MCF 10A (cell line): Measurements from ENCODE around the gene STK4. TPM values are rescaled to one million over a fixed set of nuclear protein-coding genes. Genes with fewer than 3 reads are reported as not detected.

Experiments used
- BruUV-seq: library from RNA; stranded (reverse); fragments of 400-500 nt; replicated peaks from 2 replicates; lab custom pipeline; 2021; lab: Mats Ljungman, UMichigan
- CTCF ChIA-PET: fragments of 300-600 bp; sonication (Branson Sonifier 250); formaldehyde crosslinking; extraction: SDS; loops from one replicate; lab custom pipeline; 2021; ENCODE audit warnings: antibody characterized with exemption, inconsistent platforms; lab: Yijun Ruan, JAX
- POLR2A ChIA-PET: fragments of 300-600, 350-650 bp; sonication (Branson Sonifier 250); formaldehyde crosslinking; extraction: SDS; loops from one replicate; lab custom pipeline; 2020; ENCODE audit warnings: antibody characterized with exemption, inconsistent platforms; lab: Yijun Ruan, JAX
- DNase-seq: peaks from one replicate; pipeline ENCODE4 v3.0.0-alpha.2; 2018; ENCODE audit not compliant: unreplicated experiment
- H3K27ac Mint-ChIP-seq: one replicate; pipeline ENCODE4 v1.8.0; 2022; ENCODE audit warnings: mild to moderate bottlenecking, low read depth, mixed read lengths; ENCODE audit not compliant: unreplicated experiment
- H3K27me3 Mint-ChIP-seq: one replicate; pipeline ENCODE4 v1.8.0; 2022; ENCODE audit warnings: mixed read lengths; ENCODE audit not compliant: insufficient read depth, unreplicated experiment
- H3K36me3 Mint-ChIP-seq: one replicate; pipeline ENCODE4 v1.8.0; 2022; ENCODE audit warnings: mild to moderate bottlenecking, moderate library complexity, mixed read lengths; ENCODE audit not compliant: insufficient read depth, unreplicated experiment
- H3K4me1 Mint-ChIP-seq: one replicate; pipeline ENCODE4 v1.8.0; 2022; ENCODE audit warnings: mixed read lengths; ENCODE audit not compliant: insufficient read depth, unreplicated experiment
- H3K4me3 Mint-ChIP-seq: one replicate; pipeline ENCODE4 v1.8.0; 2022; ENCODE audit warnings: mild to moderate bottlenecking, moderate library complexity, mixed read lengths; ENCODE audit not compliant: unreplicated experiment
- H3K9me3 Mint-ChIP-seq: one replicate; pipeline ENCODE4 v1.8.0; 2022; ENCODE audit warnings: mixed read lengths; ENCODE audit not compliant: unreplicated experiment
- intact Hi-C: fragments of 100-400 bp; cut with micrococcal nuclease; formaldehyde crosslinking; loops from 2 replicates; pipeline ENCODE4 v1.14.1; 2022
- total RNA-seq: library from RNA; stranded (reverse); gene quantifications from 2 replicates; pipeline ENCODE4 v1.2.3, GENCODE V29; 2022
- TF ChIP-seq, protein P1 (sequence below): fragments of 200-600 bp; IDR thresholded peaks from one replicate; pipeline ENCODE4 v1.8.0; 2022; ENCODE audit warnings: antibody characterized with exemption, mild to moderate bottlenecking; ENCODE audit not compliant: unreplicated experiment

STK4 gene
- total RNA-seq, 1 experiment from 2014 or later, result 47.7 TPM

DNA sequence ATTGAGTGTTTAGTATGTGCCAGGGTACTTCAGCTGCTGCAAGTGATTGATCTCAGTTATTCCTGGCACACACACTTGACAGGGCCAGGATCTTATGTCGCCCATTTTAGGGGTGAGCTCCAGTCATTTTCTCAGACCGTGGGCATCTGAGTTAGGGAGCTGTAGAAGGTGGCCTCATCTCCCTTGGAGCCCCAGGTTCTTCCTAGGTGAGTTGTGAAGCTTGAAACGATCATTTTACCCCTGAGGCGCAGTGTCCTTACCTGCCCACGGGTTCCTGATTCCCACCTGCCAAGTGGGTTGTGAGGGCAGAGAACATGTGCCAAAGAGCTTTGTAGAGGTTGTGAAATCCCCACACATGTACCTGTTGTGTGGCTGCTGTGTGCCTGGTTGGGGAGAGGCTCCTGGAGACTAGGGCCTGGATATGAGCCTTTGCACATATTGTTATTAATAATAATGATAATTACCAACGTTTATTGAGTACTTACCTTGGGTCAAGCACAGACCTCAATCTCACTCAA, 135.1 kb downstream of the STK4 start:
- no peak for DNase-seq
- Mint-ChIP-seq H3K4me1 (peaks cover 12% of the 10 kb centered on the region), H3K27ac (no peak overlapping the region), H3K9me3 (no peaks in the 10 kb centered on the region), H3K4me3 (no peak overlapping the region), H3K36me3 (peaks cover 5% of the 10 kb centered on the region), H3K27me3 (no peaks in the 10 kb centered on the region)
- intact Hi-C loops, result no loop called here
- TF ChIP-seq, protein P1, sequence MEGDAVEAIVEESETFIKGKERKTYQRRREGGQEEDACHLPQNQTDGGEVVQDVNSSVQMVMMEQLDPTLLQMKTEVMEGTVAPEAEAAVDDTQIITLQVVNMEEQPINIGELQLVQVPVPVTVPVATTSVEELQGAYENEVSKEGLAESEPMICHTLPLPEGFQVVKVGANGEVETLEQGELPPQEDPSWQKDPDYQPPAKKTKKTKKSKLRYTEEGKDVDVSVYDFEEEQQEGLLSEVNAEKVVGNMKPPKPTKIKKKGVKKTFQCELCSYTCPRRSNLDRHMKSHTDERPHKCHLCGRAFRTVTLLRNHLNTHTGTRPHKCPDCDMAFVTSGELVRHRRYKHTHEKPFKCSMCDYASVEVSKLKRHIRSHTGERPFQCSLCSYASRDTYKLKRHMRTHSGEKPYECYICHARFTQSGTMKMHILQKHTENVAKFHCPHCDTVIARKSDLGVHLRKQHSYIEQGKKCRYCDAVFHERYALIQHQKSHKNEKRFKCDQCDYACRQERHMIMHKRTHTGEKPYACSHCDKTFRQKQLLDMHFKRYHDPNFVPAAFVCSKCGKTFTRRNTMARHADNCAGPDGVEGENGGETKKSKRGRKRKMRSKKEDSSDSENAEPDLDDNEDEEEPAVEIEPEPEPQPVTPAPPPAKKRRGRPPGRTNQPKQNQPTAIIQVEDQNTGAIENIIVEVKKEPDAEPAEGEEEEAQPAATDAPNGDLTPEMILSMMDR, result no peak
- CTCF ChIA-PET, result interaction anchor here (0.8 to 12.0 kb wide), 4 partner anchors 8 to 192 kb away, joined by 3 to 211 read pairs (median 37); partner anchors contain the start of gene WFDC5
- POLR2A ChIA-PET, result no interaction called here
- no TSS peak for BruUV-seq

DNA sequence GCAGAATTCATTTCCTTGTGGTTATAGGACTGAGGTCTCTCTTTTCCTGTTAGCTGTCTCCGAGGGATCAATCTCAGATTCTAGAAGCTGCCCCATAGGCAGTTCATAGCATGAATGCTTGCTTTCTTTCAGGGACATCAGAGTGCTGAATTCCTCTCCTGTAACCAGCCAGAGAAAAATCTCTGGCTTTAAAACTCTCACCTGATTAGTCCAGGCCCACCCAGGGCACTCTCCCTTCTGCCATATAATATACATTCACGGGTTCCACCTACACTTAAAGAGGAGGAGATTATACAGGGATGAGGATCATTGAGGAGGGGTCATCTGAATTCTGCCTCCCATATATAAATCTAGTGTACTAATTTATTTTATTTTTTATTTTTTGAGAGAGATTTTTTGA, 136.8 kb downstream of the STK4 start:
- no peaks in the 10 kb centered on the region for H3K36me3 Mint-ChIP-seq
- no peak for DNase-seq
- H3K27ac Mint-ChIP-seq, result no peak overlapping the region
- H3K4me1 Mint-ChIP-seq, result peaks cover 12% of the 10 kb centered on the region
- TF ChIP-seq, protein P1, result no peak
- POLR2A ChIA-PET, result interaction anchor here (0.6 to 0.7 kb wide), 2 partner anchors 169 to 330 kb away, joined by 3 read pairs; no protein-coding TSS in a partner anchor
- CTCF ChIA-PET, result interaction anchor here (0.6 to 11.4 kb wide), 5 partner anchors 9 to 207 kb away, joined by 3 to 133 read pairs (median 11); no protein-coding TSS in a partner anchor
- no peaks in the 10 kb centered on the region for H3K9me3 Mint-ChIP-seq
- no peaks in the 10 kb centered on the region for H3K27me3 Mint-ChIP-seq
- H3K4me3 Mint-ChIP-seq, result no peak overlapping the region
- intact Hi-C loops, result no loop called here
- no TSS peak for BruUV-seq

DNA sequence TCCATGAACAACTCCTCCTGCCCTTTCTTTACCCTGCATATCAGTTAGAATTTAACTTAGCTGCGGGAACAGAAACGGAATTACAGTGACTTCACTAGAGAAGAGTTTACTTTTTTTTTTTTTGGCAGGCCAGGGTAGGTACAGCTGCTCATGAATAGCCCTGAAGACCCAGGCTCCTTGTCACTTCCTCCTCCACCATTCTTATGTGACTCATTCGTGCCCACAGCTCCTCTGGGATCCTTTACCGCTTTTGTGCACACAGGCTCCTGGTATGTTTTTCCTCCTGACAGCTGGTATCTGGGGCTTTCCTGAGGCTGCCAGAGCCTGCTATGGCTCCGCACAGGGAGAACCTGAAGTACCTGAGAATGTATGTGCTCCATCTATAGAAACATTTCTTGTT, 138.5 kb downstream of the STK4 start:
- no peak overlapping the region for H3K4me3 Mint-ChIP-seq
- H3K27ac Mint-ChIP-seq, result peak overlapping the region; percentile 54
- TF ChIP-seq, protein P1, result no peak
- no TSS peak for BruUV-seq
- CTCF ChIA-PET, result interaction anchor here (0.8 to 11.7 kb wide), 12 partner anchors 8 to 214 kb away, joined by 3 to 211 read pairs (median 4); partner anchors contain the start of gene KCNS1
- no peaks in the 10 kb centered on the region for H3K9me3 Mint-ChIP-seq
- H3K36me3 Mint-ChIP-seq, result no peaks in the 10 kb centered on the region
- intact Hi-C loops, result no loop called here
- H3K4me1 Mint-ChIP-seq, result peaks cover 12% of the 10 kb centered on the region
- DNase-seq, result peak; percentile 79
- no peaks in the 10 kb centered on the region for H3K27me3 Mint-ChIP-seq
- POLR2A ChIA-PET, result interaction anchor here (0.9 to 2.4 kb wide), 6 partner anchors 61 to 189 kb away, joined by 3 to 8 read pairs (median 4); partner anchors contain the start of gene SLPI

DNA sequence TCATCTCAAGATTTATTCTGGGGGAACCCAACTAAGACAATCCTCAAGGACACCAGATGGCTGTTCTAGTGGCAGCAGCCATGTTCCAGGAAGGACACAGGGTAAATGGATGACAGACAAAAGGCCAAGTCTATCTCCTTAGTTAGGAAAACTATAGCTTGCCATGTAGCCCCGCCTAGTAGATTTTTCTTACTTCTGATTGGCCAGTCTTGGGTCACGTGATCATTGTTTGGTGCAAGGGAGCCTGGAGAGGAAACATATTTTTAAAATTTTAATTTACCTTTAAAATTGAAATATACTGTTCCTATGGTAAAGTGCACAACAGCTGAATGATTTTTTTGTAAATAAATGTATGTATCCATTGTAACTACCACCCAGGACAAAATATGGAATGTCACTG, 139.0 kb downstream of the STK4 start:
- H3K4me1 Mint-ChIP-seq, result peaks cover 12% of the 10 kb centered on the region
- H3K36me3 Mint-ChIP-seq, result no peaks in the 10 kb centered on the region
- TF ChIP-seq, protein P1, result no peak
- CTCF ChIA-PET, result interaction anchor here (1.0 to 11.7 kb wide), 7 partner anchors 9 to 187 kb away, joined by 3 to 211 read pairs (median 4); partner anchors contain the start of gene KCNS1
- POLR2A ChIA-PET, result interaction anchor here (0.6 to 2.4 kb wide), 8 partner anchors 29 to 189 kb away, joined by 3 to 8 read pairs (median 4); partner anchors contain the start of gene SLPI
- H3K4me3 Mint-ChIP-seq, result no peak overlapping the region
- BruUV-seq, result no TSS peak
- peak overlapping the region; percentile 54 for H3K27ac Mint-ChIP-seq
- DNase-seq, result no peak
- intact Hi-C loops, result no loop called here
- no peaks in the 10 kb centered on the region for H3K27me3 Mint-ChIP-seq
- H3K9me3 Mint-ChIP-seq, result no peaks in the 10 kb centered on the region
